Keratinocyte (primary cell): ENCODE measurements around the gene ACSL6. TPM values are rescaled to one million over a fixed set of nuclear protein-coding genes. Genes with fewer than 3 reads are reported as not detected.

Experiments used
- DNase-seq: peaks from one replicate; pipeline ENCODE4 v3.0.0-alpha.2; 2011; ENCODE audit warnings: low read depth, missing footprints, low spot score
- FAIRE-seq: peaks from 2 replicates; lab custom pipeline; 2011; peaks lifted over from hg19 to GRCh38; lab: Jason Lieb, UNC
- H2AFZ ChIP-seq: 2 replicates; pipeline ENCODE4 v1.6.0; 2012; ENCODE audit warnings: low read length, control low read depth, inconsistent platforms; ENCODE audit not compliant: control insufficient read depth
- H3K27ac ChIP-seq: 2 replicates; pipeline ENCODE4 v1.5.1; 2011; ENCODE audit warnings: low read length; ENCODE audit not compliant: control insufficient read depth, insufficient read depth
- H3K27me3 ChIP-seq: 3 replicates; pipeline ENCODE4 v1.6.0; 2011; ENCODE audit warnings: low read length; ENCODE audit not compliant: control insufficient read depth, insufficient read depth; ENCODE audit errors: extremely low read depth
- H3K36me3 ChIP-seq, 2 experiments: 2 replicates in 1 of 2; 3 replicates in 1 of 2; pipeline ENCODE4 v1.5.1; 2011; ENCODE audit warnings: low read length in 2 of 2, mild to moderate bottlenecking in 1 of 2; ENCODE audit not compliant: control insufficient read depth in 2 of 2, insufficient read depth in 2 of 2; ENCODE audit errors: extremely low read depth in 1 of 2
- H3K4me1 ChIP-seq: 3 replicates; pipeline ENCODE4 v1.5.1; 2011; ENCODE audit warnings: low read length; ENCODE audit not compliant: control insufficient read depth, insufficient read depth; ENCODE audit errors: extremely low read depth
- H3K4me2 ChIP-seq: 3 replicates; pipeline ENCODE4 v1.6.0; 2011; ENCODE audit warnings: low read depth, low read length; ENCODE audit not compliant: control insufficient read depth, insufficient read depth; ENCODE audit errors: extremely low read depth
- H3K4me3 ChIP-seq, 3 experiments: fragments of 200-600 bp in 1 of 3; sonication (generic) in 1 of 3; 2 replicates in 2 of 3; 3 replicates in 1 of 3; pipeline ENCODE4 v1.5.1; 2011 to 2016; ENCODE audit warnings: low read length in 3 of 3, mild to moderate bottlenecking in 3 of 3, control low read depth in 2 of 3, inconsistent platforms in 1 of 3, low read depth in 1 of 3, mixed read lengths in 1 of 3, mixed run types in 1 of 3, moderate library complexity in 1 of 3; ENCODE audit not compliant: control insufficient read depth in 2 of 3, insufficient read depth in 2 of 3; ENCODE audit errors: extremely low read depth in 1 of 3
- H3K79me2 ChIP-seq: 2 replicates; pipeline ENCODE4 v1.6.0; 2012; ENCODE audit warnings: low read length; ENCODE audit not compliant: control insufficient read depth, insufficient read depth
- H3K9ac ChIP-seq: 3 replicates; pipeline ENCODE4 v1.6.0; 2011; ENCODE audit warnings: low read length; ENCODE audit not compliant: control insufficient read depth, insufficient read depth; ENCODE audit errors: extremely low read depth
- H3K9me1 ChIP-seq: 3 replicates; pipeline ENCODE4 v1.6.0; 2011; ENCODE audit warnings: low read length; ENCODE audit not compliant: control insufficient read depth, insufficient read depth; ENCODE audit errors: extremely low read depth
- H3K9me3 ChIP-seq: 2 replicates; pipeline ENCODE4 v1.5.1; 2012; ENCODE audit warnings: low read depth, low read length; ENCODE audit not compliant: control insufficient read depth
- H4K20me1 ChIP-seq: 3 replicates; pipeline ENCODE4 v1.6.0; 2011; ENCODE audit warnings: low read length; ENCODE audit not compliant: control insufficient read depth, insufficient read depth; ENCODE audit errors: extremely low read depth
- CTCF ChIP-seq, 3 experiments: IDR thresholded peaks in 1 of 3; conservative IDR thresholded peaks in 1 of 3; optimal IDR thresholded peaks in 1 of 3; 2 replicates in 2 of 3; 3 replicates in 1 of 3; pipeline versions ENCODE3 to v1.5.1; 2011; ENCODE audit warnings: low read length in 3 of 3, mild to moderate bottlenecking in 3 of 3, moderate library complexity in 2 of 3, control low read depth in 1 of 3, inconsistent platforms in 1 of 3; ENCODE audit not compliant: insufficient read depth in 2 of 3; ENCODE audit errors: extremely low read depth in 1 of 3
- EZH2 ChIP-seq: IDR thresholded peaks from one replicate; pipeline ENCODE4 v1.6.1; 2012; ENCODE audit warnings: inconsistent platforms, mild to moderate bottlenecking, low read length, moderate library complexity
- dilution Hi-C: fragments of 300-500 bp; cut with MboI; formaldehyde crosslinking; loops from one replicate; pipeline ENCODE4 v1.7.0; 2020; ENCODE audit warnings: low sequenced_read_pairs; ENCODE audit not compliant: extremely low pct_ligation_motif_present
- polyA plus RNA-seq, 5 experiments: library from polyadenylated mRNA; depleted of rRNA in 3 of 5; stranded (reverse) in 3 of 5; stranded (forward) in 1 of 5; unstranded in 1 of 5; fragments of >200 nt; gene quantifications; 1 replicate in 1 of 5; 2 replicates in 3 of 5; 3 replicates in 1 of 5; pipeline versions ENCODE4 v1.2.1 to v1.2.3, GENCODE V29; 2011 to 2012; ENCODE audit warnings: missing spikeins in 2 of 5, low read depth in 1 of 5, low replicate concordance in 1 of 5

The ACSL6 gene
- polyA plus RNA-seq, 1 donor (not counting 4 experiments of a cell fraction or from before 2014, with no cell fraction given) = 0.18 TPM

GRCh38 chr5:131957721-131958441 lies 53.6 kb downstream of the ACSL6 start:
- H3K27ac ChIP-seq = no peak overlapping the region
- H4K20me1 ChIP-seq = no peaks in the 10 kb centered on the region
- TF ChIP-seq EZH2 = no peak
- no peak overlapping the region for H2AFZ ChIP-seq
- no peaks in the 10 kb centered on the region for H3K9me3 ChIP-seq
- DNase-seq (no peak), FAIRE-seq (no peak)
- no peak overlapping the region for H3K9ac ChIP-seq
- H3K27me3 ChIP-seq = no peaks in the 10 kb centered on the region
- H3K36me3 ChIP-seq = no peaks in the 10 kb centered on the region
- dilution Hi-C loops = no loop called here
- H3K4me2 ChIP-seq = no peak overlapping the region
- no peak overlapping the region for H3K4me3 ChIP-seq
- H3K79me2 ChIP-seq = no peaks in the 10 kb centered on the region
- no peaks in the 10 kb centered on the region for H3K4me1 ChIP-seq
- no peaks in the 10 kb centered on the region for H3K9me1 ChIP-seq

GRCh38 chr5:131953969-131954368 lies 57.5 kb downstream of the ACSL6 start:
- Histone ChIP-seq H3K4me3 (no peak overlapping the region), H2AFZ (no peak overlapping the region), H4K20me1 (no peaks in the 10 kb centered on the region), H3K9ac (no peak overlapping the region), H3K4me1 (no peaks in the 10 kb centered on the region), H3K4me2 (no peak overlapping the region), H3K27ac (no peak overlapping the region), H3K27me3 (no peaks in the 10 kb centered on the region), H3K36me3 (no peaks in the 10 kb centered on the region), H3K79me2 (no peaks in the 10 kb centered on the region), H3K9me3 (no peaks in the 10 kb centered on the region), H3K9me1 (no peaks in the 10 kb centered on the region)
- FAIRE-seq (no peak), DNase-seq (no peak)
- TF ChIP-seq CTCF (optimal IDR thresholded peaks at IDR 0.05 in 1 of 3, IDR thresholded peaks at IDR 0.05 in 1 of 3, conservative IDR thresholded peaks at IDR 0.05 in 1 of 3; ENCODE audit: extremely low read depth in 1 of 3, insufficient read depth in 2 of 3, low read length in 3 of 3) (no peak), EZH2 (no peak)
- dilution Hi-C loops = no loop called here
